HepG2 (cell line): Measurements from ENCODE around the gene EEF1AKMT3. TPM values are rescaled to one million over a fixed set of nuclear protein-coding genes. Genes with fewer than 3 reads are reported as not detected.

Experiments
- CBX2 ChIP-seq, 2 experiments: fragments of 200-600 bp in 1 of 2; sonication (generic); formaldehyde crosslinking in 1 of 2; IDR thresholded peaks; 2 replicates each; pipeline versions ENCODE4 v1.7.0 to v1.8.1; 2018 to 2022; ENCODE audit warnings: low read depth in 2 of 2, low read length in 1 of 2, mild to moderate bottlenecking in 1 of 2, missing genetic modification reagents in 1 of 2
- CCAR2 ChIP-seq: fragments of 200-400 bp; formaldehyde crosslinking; optimal IDR thresholded peaks from 2 replicates; pipeline ENCODE3; 2018; ENCODE audit warnings: low read depth, mild to moderate bottlenecking, low read length, moderate library complexity
- CHCHD3 ChIP-seq: sonication (generic); formaldehyde crosslinking; IDR thresholded peaks from 2 replicates; pipeline ENCODE4 v1.8.0; 2022; ENCODE audit warnings: mild to moderate bottlenecking, missing genetic modification reagents, moderate library complexity
- ETV5 ChIP-seq: IDR thresholded peaks from 2 replicates; pipeline ENCODE4 v1.6.1; 2018; ENCODE audit warnings: missing biosample characterization, missing genetic modification reagents, inconsistent platforms, borderline replicate concordance
- FOXM1 ChIP-seq: sonication (generic); formaldehyde crosslinking; IDR thresholded peaks from 2 replicates; pipeline ENCODE4 v1.5.0; 2020; ENCODE audit warnings: missing genetic modification reagents
- HNF4A ChIP-seq: sonication (generic); formaldehyde crosslinking; IDR thresholded peaks from 2 replicates; pipeline ENCODE4 v1.4.0; 2020; ENCODE audit warnings: missing genetic modification reagents
- KAT2B ChIP-seq: fragments of 150-350 bp; IDR thresholded peaks from 2 replicates; pipeline ENCODE4 v1.6.1; 2014; ENCODE audit warnings: low read depth, low read length, borderline replicate concordance
- MAZ ChIP-seq, 2 experiments: sonication (generic) in 1 of 2; formaldehyde crosslinking in 1 of 2; IDR thresholded peaks; 2 replicates each; pipeline versions ENCODE4 v1.5.0 to v1.6.1; 2012 to 2020; ENCODE audit warnings: low read depth in 2 of 2, mild to moderate bottlenecking in 2 of 2, borderline replicate concordance in 1 of 2, improper control_type of control experiment in 1 of 2, low read length in 1 of 2, missing genetic modification reagents in 1 of 2, moderate library complexity in 1 of 2
- ONECUT2 ChIP-seq: sonication (generic); formaldehyde crosslinking; IDR thresholded peaks from 2 replicates; pipeline ENCODE4 v1.4.0; 2020; ENCODE audit warnings: missing genetic modification reagents
- RAD51 ChIP-seq: fragments of 450-650 bp; IDR thresholded peaks from 2 replicates; pipeline ENCODE4 v1.6.1; 2016; ENCODE audit warnings: borderline replicate concordance
- SETDB1 ChIP-seq: sonication (generic); formaldehyde crosslinking; IDR thresholded peaks from 2 replicates; pipeline ENCODE4 v1.5.1; 2020; ENCODE audit warnings: missing genetic modification reagents, mild to moderate bottlenecking, borderline replicate concordance
- ZFP36 ChIP-seq: fragments of 150-350 bp; IDR thresholded peaks from 2 replicates; pipeline ENCODE4 v1.6.1; 2018; ENCODE audit warnings: borderline replicate concordance, low read length, low read depth; ENCODE audit not compliant: partially characterized antibody
- ZKSCAN8 ChIP-seq: IDR thresholded peaks from 2 replicates; pipeline ENCODE4 v1.6.1; 2016; ENCODE audit warnings: borderline replicate concordance, missing genetic modification reagents, missing compliant biosample characterization
- ZNF20 ChIP-seq: sonication (generic); formaldehyde crosslinking; IDR thresholded peaks from 2 replicates; pipeline ENCODE4 v1.4.0; 2020; ENCODE audit warnings: mild to moderate bottlenecking, moderate library complexity, missing genetic modification reagents
- ZNF224 ChIP-seq: sonication (generic); formaldehyde crosslinking; IDR thresholded peaks from 2 replicates; pipeline ENCODE4 v1.5.0; 2020; ENCODE audit warnings: mild to moderate bottlenecking, missing genetic modification reagents
- ZNF331 ChIP-seq: sonication (generic); formaldehyde crosslinking; IDR thresholded peaks from 2 replicates; pipeline ENCODE4 v1.4.0; 2020; ENCODE audit warnings: missing genetic modification reagents
- ZNF430 ChIP-seq: sonication (generic); formaldehyde crosslinking; IDR thresholded peaks from 2 replicates; pipeline ENCODE4 v1.9.0; 2021; ENCODE audit warnings: mild to moderate bottlenecking, missing genetic modification reagents
- ZNF629 ChIP-seq: sonication (generic); formaldehyde crosslinking; conservative IDR thresholded peaks from 2 replicates; pipeline ENCODE4 v1.5.0; 2020; ENCODE audit warnings: missing genetic modification reagents
- ZNF75D ChIP-seq: sonication (generic); formaldehyde crosslinking; IDR thresholded peaks from 2 replicates; pipeline ENCODE4 v1.8.1; 2023; ENCODE audit warnings: missing genetic modification reagents, mild to moderate bottlenecking, borderline replicate concordance
- ZNF816 ChIP-seq: sonication (generic); formaldehyde crosslinking; IDR thresholded peaks from 2 replicates; pipeline ENCODE4 v1.8.0; 2022; ENCODE audit warnings: missing genetic modification reagents, mild to moderate bottlenecking, borderline replicate concordance
- ZNF83 ChIP-seq: sonication (generic); formaldehyde crosslinking; IDR thresholded peaks from 2 replicates; pipeline ENCODE4 v1.4.0; 2020; ENCODE audit warnings: missing genetic modification reagents, mild to moderate bottlenecking, borderline replicate concordance
- ZSCAN12 ChIP-seq: sonication (generic); formaldehyde crosslinking; IDR thresholded peaks from 2 replicates; pipeline ENCODE4 v1.9.0; 2021; ENCODE audit warnings: mild to moderate bottlenecking, missing genetic modification reagents
- polyA plus RNA-seq, 8 experiments: library from polyadenylated mRNA; depleted of rRNA in 3 of 8; stranded (reverse) in 7 of 8; unstranded in 1 of 8; fragments of >200 nt; fragmentation: Illumina TruSeq in 4 of 8; extraction: Trizol in 4 of 8; gene quantifications; 2 replicates each; pipeline versions ENCODE4 v1.2.1 to v1.2.3, GENCODE V29; 2011 to 2016; ENCODE audit warnings: low read depth in 4 of 8, missing spikeins in 1 of 8, mixed read lengths in 1 of 8; ENCODE audit not compliant: insufficient read depth in 1 of 8
- total RNA-seq, 5 experiments: library from RNA; depleted of rRNA; stranded (reverse); fragments of >200 nt; fragmentation: Illumina TruSeq; extraction: Trizol; gene quantifications; 2 replicates each; pipeline ENCODE4 v1.2.3, GENCODE V29; 2016; ENCODE audit warnings: low read depth in 1 of 5
- TF ChIP-seq, protein P1 (sequence below): sonication (generic); formaldehyde crosslinking; IDR thresholded peaks from 2 replicates; pipeline ENCODE4 v1.5.0; 2020; ENCODE audit warnings: mild to moderate bottlenecking, missing genetic modification reagents, borderline replicate concordance
- TF ChIP-seq, protein P2 (sequence below): sonication (generic); formaldehyde crosslinking; IDR thresholded peaks from 2 replicates; pipeline ENCODE4 v1.5.0; 2020; ENCODE audit warnings: mild to moderate bottlenecking, low read depth, missing genetic modification reagents, borderline replicate concordance
- TF ChIP-seq, protein P3 (sequence below): IDR thresholded peaks from 2 replicates; pipeline ENCODE4 v1.6.1; 2012; ENCODE audit warnings: inconsistent platforms
- TF ChIP-seq, protein P4 (sequence below): sonication (generic); formaldehyde crosslinking; IDR thresholded peaks from 2 replicates; pipeline ENCODE4 v1.8.0; 2023; ENCODE audit warnings: mild to moderate bottlenecking, missing genetic modification reagents

Gene EEF1AKMT3
- total and polyA plus RNA-seq, 2 of the 13 experiments (the other 11 are each of a cell fraction or from before 2014, with no cell fraction given) = 4.7 to 11.4 TPM

DNA sequence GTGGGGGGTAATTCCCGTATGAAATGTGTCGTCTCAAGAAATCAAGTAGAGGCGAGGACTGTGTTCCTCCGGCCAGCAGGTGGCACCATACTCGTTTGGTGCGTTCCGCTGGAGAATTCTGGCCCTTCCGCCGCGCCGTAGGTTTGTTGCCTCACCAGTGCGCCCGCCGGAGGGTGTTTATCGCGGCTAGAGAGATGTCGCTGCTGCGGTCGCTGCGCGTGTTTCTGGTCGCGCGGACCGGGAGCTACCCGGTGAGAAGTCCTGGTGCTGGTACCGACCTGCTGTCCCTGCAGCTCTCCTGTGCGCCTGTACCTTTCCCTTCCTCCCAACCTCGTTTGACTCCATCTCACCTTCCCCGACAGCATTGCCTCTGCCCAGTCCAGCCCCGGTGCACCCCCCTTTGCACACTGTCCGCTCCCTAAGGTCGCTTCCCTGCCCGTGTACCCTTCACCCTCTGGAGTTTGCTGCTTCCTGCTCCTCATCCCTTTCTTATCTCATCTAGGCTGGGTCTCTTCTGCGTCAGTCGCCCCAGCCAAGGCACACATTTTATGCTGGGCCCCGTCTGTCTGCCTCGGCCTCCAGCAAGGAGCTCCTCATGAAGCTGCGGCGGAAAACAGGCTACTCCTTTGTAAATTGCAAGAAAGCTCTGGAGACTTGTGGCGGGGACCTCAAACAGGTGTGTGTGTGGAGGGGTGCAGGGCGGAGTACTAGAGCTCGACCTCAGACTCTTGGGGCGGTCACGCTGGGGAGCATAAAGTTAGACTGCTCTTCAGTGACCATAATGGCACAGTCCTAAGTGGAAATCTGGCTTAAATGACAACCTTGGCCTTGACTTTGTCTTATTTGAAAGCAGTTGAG is 10.4 kb downstream of the EEF1AKMT3 start, which contains the start of gene TSFM (continued):
- TF ChIP-seq CBX2 (IDR thresholded peaks at IDR 0.05; ENCODE audit: low read depth, low read length) (no peak), CBX2 (CRISPR knock-in tag; IDR thresholded peaks at IDR 0.05; ENCODE audit: low read depth) (no peak), HNF4A (peak; percentile 14; the same call in 1 of the 2 replicates), FOXM1 (CRISPR knock-in tag) (no peak), ZNF331 (CRISPR knock-in tag) (peak; percentile 94), MAZ (IDR thresholded peaks at IDR 0.05; ENCODE audit: borderline replicate concordance, low read depth, low read length) (peak; percentile 40; the same call in 1 of the 2 replicates), MAZ (CRISPR knock-in tag; IDR thresholded peaks at IDR 0.05; ENCODE audit: low read depth) (peak; percentile 87; the same call in 1 of the 2 replicates), ZSCAN12 (no peak), SETDB1 (CRISPR knock-in tag) (no peak), ZKSCAN8 (CRISPR knock-in tag) (peak; percentile 73; the same call in 1 of the 2 replicates), ZNF20 (CRISPR knock-in tag) (no peak), RAD51 (no peak), ZNF75D (CRISPR knock-in tag) (no peak), ZNF816 (no peak), ZFP36 (no peak), ZNF430 (CRISPR knock-in tag) (no peak), ONECUT2 (no peak), CCAR2 (no peak), ZNF83 (CRISPR knock-in tag) (peak; percentile 86; the same call in 1 of the 2 replicates), ZNF629 (CRISPR knock-in tag) (no peak), ETV5 (CRISPR knock-in tag) (peak; percentile 48; the same call in 1 of the 2 replicates), ZNF224 (CRISPR knock-in tag) (no peak), KAT2B (no peak), CHCHD3 (no peak)
- TF ChIP-seq, protein P1, sequence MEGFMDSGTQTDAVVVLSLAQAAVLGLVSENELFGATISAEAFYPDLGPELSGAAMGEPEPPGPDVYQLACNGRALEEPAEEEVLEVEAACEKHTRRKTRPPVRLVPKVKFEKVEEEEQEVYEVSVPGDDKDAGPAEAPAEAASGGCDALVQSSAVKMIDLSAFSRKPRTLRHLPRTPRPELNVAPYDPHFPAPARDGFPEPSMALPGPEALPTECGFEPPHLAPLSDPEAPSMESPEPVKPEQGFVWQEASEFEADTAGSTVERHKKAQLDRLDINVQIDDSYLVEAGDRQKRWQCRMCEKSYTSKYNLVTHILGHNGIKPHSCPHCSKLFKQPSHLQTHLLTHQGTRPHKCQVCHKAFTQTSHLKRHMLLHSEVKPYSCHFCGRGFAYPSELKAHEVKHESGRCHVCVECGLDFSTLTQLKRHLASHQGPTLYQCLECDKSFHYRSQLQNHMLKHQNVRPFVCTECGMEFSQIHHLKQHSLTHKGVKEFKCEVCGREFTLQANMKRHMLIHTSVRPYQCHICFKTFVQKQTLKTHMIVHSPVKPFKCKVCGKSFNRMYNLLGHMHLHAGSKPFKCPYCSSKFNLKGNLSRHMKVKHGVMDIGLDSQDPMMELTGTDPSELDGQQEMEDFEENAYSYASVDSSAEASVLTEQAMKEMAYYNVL (CRISPR knock-in tag) = peak; percentile 64
- TF ChIP-seq, protein P2, sequence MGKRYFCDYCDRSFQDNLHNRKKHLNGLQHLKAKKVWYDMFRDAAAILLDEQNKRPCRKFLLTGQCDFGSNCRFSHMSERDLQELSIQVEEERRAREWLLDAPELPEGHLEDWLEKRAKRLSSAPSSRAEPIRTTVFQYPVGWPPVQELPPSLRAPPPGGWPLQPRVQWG (CRISPR knock-in tag) = no peak
- TF ChIP-seq, protein P3, sequence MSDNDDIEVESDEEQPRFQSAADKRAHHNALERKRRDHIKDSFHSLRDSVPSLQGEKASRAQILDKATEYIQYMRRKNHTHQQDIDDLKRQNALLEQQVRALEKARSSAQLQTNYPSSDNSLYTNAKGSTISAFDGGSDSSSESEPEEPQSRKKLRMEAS = peak; percentile 89
- TF ChIP-seq, protein P4, sequence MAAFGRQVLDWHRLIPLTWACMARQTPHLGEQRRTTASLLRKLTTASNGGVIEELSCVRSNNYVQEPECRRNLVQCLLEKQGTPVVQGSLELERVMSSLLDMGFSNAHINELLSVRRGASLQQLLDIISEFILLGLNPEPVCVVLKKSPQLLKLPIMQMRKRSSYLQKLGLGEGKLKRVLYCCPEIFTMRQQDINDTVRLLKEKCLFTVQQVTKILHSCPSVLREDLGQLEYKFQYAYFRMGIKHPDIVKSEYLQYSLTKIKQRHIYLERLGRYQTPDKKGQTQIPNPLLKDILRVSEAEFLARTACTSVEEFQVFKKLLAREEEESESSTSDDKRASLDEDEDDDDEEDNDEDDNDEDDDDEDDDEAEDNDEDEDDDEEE (CRISPR knock-in tag) = no peak
